Measurements from ENCODE around the gene PPP2R2C. TPM values are rescaled to one million over a fixed set of nuclear protein-coding genes. Genes with fewer than 3 reads are reported as not detected.

PPP2R2C gene
- total and polyA plus RNA-seq, 2 experiments from 2014 or later, result not detected

DNA sequence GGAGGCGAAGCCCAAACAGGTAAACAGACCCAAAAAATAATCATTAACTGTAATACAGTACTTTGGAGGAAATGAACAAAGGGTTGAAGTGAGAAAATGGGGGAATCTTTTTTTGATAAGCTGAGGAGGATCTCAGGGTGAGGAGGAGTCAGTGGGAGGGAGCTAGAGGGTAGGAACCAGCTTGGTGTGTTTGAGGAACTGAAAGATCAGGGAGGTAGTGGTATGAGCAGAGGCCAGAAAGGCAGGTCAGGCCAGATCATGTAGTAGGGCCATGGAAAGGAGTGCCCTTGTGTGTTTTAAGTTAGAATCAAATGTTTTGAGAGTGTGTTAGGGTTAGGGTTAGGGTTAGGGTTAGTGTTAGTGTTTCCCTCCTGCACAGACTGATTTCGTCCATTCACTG lies 48.8 kb downstream of the PPP2R2C start:
- Histone ChIP-seq H3K9me2 (ENCODE audit: insufficient read depth) (no peaks in the 10 kb centered on the region), H3K9me3 (ENCODE audit: low read depth) (no peaks in the 10 kb centered on the region), H3K36me3 (ENCODE audit: low read depth) (no peaks in the 10 kb centered on the region), H3K27ac (no peak overlapping the region), H3K27me3 (replicated peaks; ENCODE audit: insufficient read depth) (peaks cover 7% of the 10 kb centered on the region), H2AFZ (no peak overlapping the region), H3K4me1 (ENCODE audit: insufficient read depth) (no peaks in the 10 kb centered on the region), H3F3A (ENCODE audit: insufficient read depth) (no peaks in the 10 kb centered on the region), H3K79me2 (ENCODE audit: insufficient read depth) (no peaks in the 10 kb centered on the region), H4K20me1 (ENCODE audit: insufficient read depth) (no peaks in the 10 kb centered on the region), H3K9ac (no peak overlapping the region), H3K4me2 (ENCODE audit: unreplicated experiment) (no peak overlapping the region), H3K4me3 (no peak overlapping the region)
- DNase-seq, result no peak
- TF ChIP-seq EZH2phosphoT487 (IDR thresholded peaks at IDR 0.05; ENCODE audit: insufficient read depth, low read depth) (no peak), EZH2 (IDR thresholded peaks at IDR 0.05; ENCODE audit: insufficient read depth, poor library complexity, severe bottlenecking) (no peak)
- in situ Hi-C loops (cut with MboI), result no loop called here
- WGBS, 2 experiments (ENCODE audit: low coverage in 1 of 2, low lambda C conversion rate in 2 of 2, missing lambda C conversion rate in 2 of 2), result 28 to 40% methylated on average over 2 of the region's 2 CpGs

GRCh38 chr4:6422866-6423265 lies 49.5 kb downstream of the PPP2R2C start:
- DNase-seq, result no peak
- no peaks in the 10 kb centered on the region for H3K9me3 ChIP-seq (ENCODE audit: low read depth)
- H3K9ac ChIP-seq, result no peak overlapping the region
- in situ Hi-C loops (cut with MboI), result no loop called here
- H3K4me2 ChIP-seq (ENCODE audit: unreplicated experiment), result no peak overlapping the region
- no peaks in the 10 kb centered on the region for H3K9me2 ChIP-seq (ENCODE audit: insufficient read depth)
- no peaks in the 10 kb centered on the region for H4K20me1 ChIP-seq (ENCODE audit: insufficient read depth)
- TF ChIP-seq EZH2phosphoT487 (IDR thresholded peaks at IDR 0.05; ENCODE audit: insufficient read depth, low read depth) (no peak), EZH2 (IDR thresholded peaks at IDR 0.05; ENCODE audit: insufficient read depth, poor library complexity, severe bottlenecking) (no peak)
- 69 to 76% methylated on average over 3 of the region's 3 CpGs for WGBS, 2 experiments (ENCODE audit: low coverage in 1 of 2, low lambda C conversion rate in 2 of 2, missing lambda C conversion rate in 2 of 2)
- H3K4me3 ChIP-seq, result no peak overlapping the region
- H3K27ac ChIP-seq, result no peak overlapping the region
- H3K36me3 ChIP-seq (ENCODE audit: low read depth), result no peaks in the 10 kb centered on the region
- no peak overlapping the region for H2AFZ ChIP-seq
- no peaks in the 10 kb centered on the region for H3K4me1 ChIP-seq (ENCODE audit: insufficient read depth)
- H3K27me3 ChIP-seq (replicated peaks; ENCODE audit: insufficient read depth), result peaks cover 4% of the 10 kb centered on the region; the same call in 1 of the 2 replicates
- no peaks in the 10 kb centered on the region for H3F3A ChIP-seq (ENCODE audit: insufficient read depth)
- no peaks in the 10 kb centered on the region for H3K79me2 ChIP-seq (ENCODE audit: insufficient read depth)

GRCh38 chr4:6422105-6422504 lies 50.3 kb downstream of the PPP2R2C start:
- no peaks in the 10 kb centered on the region for H3F3A ChIP-seq (ENCODE audit: insufficient read depth)
- 58 to 64% methylated on average over 9 of the region's 9 CpGs for WGBS, 2 experiments (ENCODE audit: low coverage in 1 of 2, low lambda C conversion rate in 2 of 2, missing lambda C conversion rate in 2 of 2)
- no peak overlapping the region for H3K4me3 ChIP-seq

GRCh38 chr4:6421397-6421796 lies 51.0 kb downstream of the PPP2R2C start:
- no peak for TF ChIP-seq EZH2phosphoT487 (IDR thresholded peaks at IDR 0.05; ENCODE audit: insufficient read depth, low read depth)
- H3K4me3 ChIP-seq, result no peak overlapping the region
- no peak overlapping the region for H3K4me2 ChIP-seq (ENCODE audit: unreplicated experiment)
- H4K20me1 ChIP-seq (ENCODE audit: insufficient read depth), result no peaks in the 10 kb centered on the region
- H3K4me1 ChIP-seq (ENCODE audit: insufficient read depth), result no peaks in the 10 kb centered on the region
- no peak for DNase-seq
- H3K9me2 ChIP-seq (ENCODE audit: insufficient read depth), result no peaks in the 10 kb centered on the region
- no peak overlapping the region for H3K27ac ChIP-seq
- no peak overlapping the region for H3K9ac ChIP-seq
- 58 to 62% methylated on average over 18 of the region's 18 CpGs for WGBS, 2 experiments (ENCODE audit: low coverage in 1 of 2, low lambda C conversion rate in 2 of 2, missing lambda C conversion rate in 2 of 2)
- in situ Hi-C loops (cut with MboI), result no loop called here
- no peak overlapping the region for H2AFZ ChIP-seq
- no peaks in the 10 kb centered on the region for H3F3A ChIP-seq (ENCODE audit: insufficient read depth)
- H3K79me2 ChIP-seq (ENCODE audit: insufficient read depth), result no peaks in the 10 kb centered on the region
- peaks cover 4% of the 10 kb centered on the region; the same call in 1 of the 2 replicates for H3K27me3 ChIP-seq (replicated peaks; ENCODE audit: insufficient read depth)
- H3K36me3 ChIP-seq (ENCODE audit: low read depth), result no peaks in the 10 kb centered on the region
- no peaks in the 10 kb centered on the region for H3K9me3 ChIP-seq (ENCODE audit: low read depth)

More at GRCh38 chr4:6422105-6422504, 50.3 kb downstream of the PPP2R2C start:
- no peak overlapping the region for H3K4me2 ChIP-seq (ENCODE audit: unreplicated experiment)
- in situ Hi-C loops (cut with MboI), result no loop called here
- TF ChIP-seq EZH2phosphoT487 (IDR thresholded peaks at IDR 0.05; ENCODE audit: insufficient read depth, low read depth), result no peak
- no peak for TF ChIP-seq EZH2 (IDR thresholded peaks at IDR 0.05; ENCODE audit: insufficient read depth, poor library complexity, severe bottlenecking)
- H3K36me3 ChIP-seq (ENCODE audit: low read depth), result no peaks in the 10 kb centered on the region
- H3K27me3 ChIP-seq (replicated peaks; ENCODE audit: insufficient read depth), result peaks cover 4% of the 10 kb centered on the region; the same call in 1 of the 2 replicates
- H2AFZ ChIP-seq, result no peak overlapping the region
- no peaks in the 10 kb centered on the region for H3K9me2 ChIP-seq (ENCODE audit: insufficient read depth)
- H3K27ac ChIP-seq, result no peak overlapping the region
- H3K9me3 ChIP-seq (ENCODE audit: low read depth), result no peaks in the 10 kb centered on the region
- no peak overlapping the region for H3K9ac ChIP-seq
- no peaks in the 10 kb centered on the region for H4K20me1 ChIP-seq (ENCODE audit: insufficient read depth)
- H3K79me2 ChIP-seq (ENCODE audit: insufficient read depth), result no peaks in the 10 kb centered on the region
- no peak for DNase-seq
- H3K4me1 ChIP-seq (ENCODE audit: insufficient read depth), result no peaks in the 10 kb centered on the region

- no peak overlapping the region for H3K4me2 ChIP-seq (ENCODE audit: unreplicated experiment)
- H3K27me3 ChIP-seq (replicated peaks; ENCODE audit: insufficient read depth), result peaks cover 4% of the 10 kb centered on the region; the same call in 1 of the 2 replicates
- H3K79me2 ChIP-seq (ENCODE audit: insufficient read depth), result no peaks in the 10 kb centered on the region
- H3K4me1 ChIP-seq (ENCODE audit: insufficient read depth), result no peaks in the 10 kb centered on the region
- H3F3A ChIP-seq (ENCODE audit: insufficient read depth), result no peaks in the 10 kb centered on the region
- no peaks in the 10 kb centered on the region for H3K9me3 ChIP-seq (ENCODE audit: low read depth)
- H2AFZ ChIP-seq, result no peak overlapping the region
- H3K36me3 ChIP-seq (ENCODE audit: low read depth), result no peaks in the 10 kb centered on the region
- H4K20me1 ChIP-seq (ENCODE audit: insufficient read depth), result no peaks in the 10 kb centered on the region
- 62 to 69% methylated on average over 6 of the region's 6 CpGs for WGBS, 2 experiments (ENCODE audit: low coverage in 1 of 2, low lambda C conversion rate in 2 of 2, missing lambda C conversion rate in 2 of 2)
- no peak overlapping the region for H3K4me3 ChIP-seq
- no peak for TF ChIP-seq EZH2phosphoT487 (IDR thresholded peaks at IDR 0.05; ENCODE audit: insufficient read depth, low read depth)
- TF ChIP-seq EZH2 (IDR thresholded peaks at IDR 0.05; ENCODE audit: insufficient read depth, poor library complexity, severe bottlenecking), result no peak
- no peak overlapping the region for H3K9ac ChIP-seq
- in situ Hi-C loops (cut with MboI), result no loop called here
- DNase-seq, result no peak
- no peak overlapping the region for H3K27ac ChIP-seq
- no peaks in the 10 kb centered on the region for H3K9me2 ChIP-seq (ENCODE audit: insufficient read depth)
Observed at GRCh38 chr4:6420972-6421371, 51.4 kb downstream of the PPP2R2C start.
